GM20000 (cell line): ENCODE data around the gene SCAMP4.

ENCODE experiments used
- DNase-seq: peaks from one replicate; pipeline ENCODE4 v3.0.0; 2012; ENCODE audit warnings: low spot score
- CTCF ChIP-seq: IDR thresholded peaks from 2 replicates; pipeline ENCODE4 v1.5.1; 2012; ENCODE audit warnings: mild to moderate bottlenecking, control low read depth; ENCODE audit errors: extremely low read depth, missing control alignments

The SCAMP4 gene

GRCh38 chr19:1935484-1936208 is 30.4 kb downstream of the SCAMP4 start:
- TF ChIP-seq CTCF, result no peak
- no peak for DNase-seq

- TF ChIP-seq CTCF, result no peak
- no peak for DNase-seq
Observed at GRCh38 chr19:1936430-1936829, 31.2 kb downstream of the SCAMP4 start.

- no peak for DNase-seq
- no peak for TF ChIP-seq CTCF
Observed at GRCh38 chr19:1936916-1937610, 31.9 kb downstream of the SCAMP4 start.

GRCh38 chr19:1938071-1938470 is 32.9 kb downstream of the SCAMP4 start:
- no peak for TF ChIP-seq CTCF
- no peak for DNase-seq

- peak; percentile 61 for TF ChIP-seq CTCF
- no peak for DNase-seq
Observed at GRCh38 chr19:1941146-1942077, 36.2 kb downstream of the SCAMP4 start, which contains the start of gene CSNK1G2. Gene CSNK1G2 (plus strand): TSS chr19:1941172. CDS start chr19:1969773, 28,601 bp downstream.

GRCh38 chr19:1942078-1942933 is 37.1 kb downstream of the SCAMP4 start:
- no peak for TF ChIP-seq CTCF
- peak; percentile 87 for DNase-seq
